DMS53 treated with DMSO at 0.1 percent for 48 hours (cell line): ENCODE results near the gene CROT.
A peak's percentile ranks its signal among the peaks of the same experiment; 100 is the strongest.

Source experiments
- DNase-seq: peaks from one replicate; lab custom pipeline; 2025; ENCODE audit not compliant: unreplicated experiment; lab: John Stamatoyannopoulos, UW

Gene CROT

GRCh38 chr7:87345166-87345927, at the start of gene CROT:
CROT (plus strand) TSS chr7:87345664; CDS start chr7:87349069, 3,405 bp downstream.
- peak; percentile 98 for DNase-seq

GRCh38 chr7:87300756-87301155, 44.7 kb upstream of the CROT start:
- no peak for DNase-seq

- DNase-seq = no peak
Measured at GRCh38 chr7:87310790-87311419, 34.6 kb upstream of the CROT start.

GRCh38 chr7:87312215-87312865, 33.1 kb upstream of the CROT start:
- peak; percentile 77 for DNase-seq

- DNase-seq = no peak
Measured at GRCh38 chr7:87316097-87316700, 29.3 kb upstream of the CROT start.

- no peak for DNase-seq
Measured at GRCh38 chr7:87316846-87317552, 28.5 kb upstream of the CROT start.

- DNase-seq = no peak
Measured at GRCh38 chr7:87317691-87318245, 27.7 kb upstream of the CROT start.

GRCh38 chr7:87318741-87319140, 26.7 kb upstream of the CROT start:
- peak; percentile 58 for DNase-seq

- DNase-seq = peak; percentile 67
Measured at GRCh38 chr7:87319154-87319581, 26.3 kb upstream of the CROT start.

GRCh38 chr7:87322912-87323311, 22.6 kb upstream of the CROT start:
- DNase-seq = no peak

GRCh38 chr7:87325576-87326370, 19.7 kb upstream of the CROT start:
- DNase-seq = no peak

- DNase-seq = no peak
Measured at GRCh38 chr7:87328281-87328680, 17.2 kb upstream of the CROT start.

- DNase-seq = no peak
Measured at GRCh38 chr7:87330316-87330715, 15.1 kb upstream of the CROT start.

GRCh38 chr7:87330942-87331341, 14.5 kb upstream of the CROT start:
- no peak for DNase-seq

GRCh38 chr7:87331687-87332252, 13.7 kb upstream of the CROT start:
- DNase-seq = no peak

GRCh38 chr7:87332321-87332720, 13.1 kb upstream of the CROT start:
- no peak for DNase-seq

- DNase-seq = no peak
Measured at GRCh38 chr7:87336136-87336535, 9.3 kb upstream of the CROT start.

- no peak for DNase-seq
Measured at GRCh38 chr7:87337331-87337730, 8.1 kb upstream of the CROT start.

GRCh38 chr7:87339373-87339897, 6.0 kb upstream of the CROT start:
- DNase-seq = no peak
